HG02885 (cell line): Measurements from ENCODE around the gene SUSD2.
"Not testable (repeated sequence)": the region's sequence is repeated elsewhere in the genome, so short reads cannot be mapped to it uniquely, and the experiment has no call there.

Source experiments
- ATAC-seq: cut with Tn5 transposase; IDR thresholded peaks from one replicate; pipeline ENCODE4 v1.9.1; 2021; ENCODE audit warnings: mild to moderate bottlenecking; ENCODE audit not compliant: unreplicated experiment, poor library complexity

Gene SUSD2

DNA sequence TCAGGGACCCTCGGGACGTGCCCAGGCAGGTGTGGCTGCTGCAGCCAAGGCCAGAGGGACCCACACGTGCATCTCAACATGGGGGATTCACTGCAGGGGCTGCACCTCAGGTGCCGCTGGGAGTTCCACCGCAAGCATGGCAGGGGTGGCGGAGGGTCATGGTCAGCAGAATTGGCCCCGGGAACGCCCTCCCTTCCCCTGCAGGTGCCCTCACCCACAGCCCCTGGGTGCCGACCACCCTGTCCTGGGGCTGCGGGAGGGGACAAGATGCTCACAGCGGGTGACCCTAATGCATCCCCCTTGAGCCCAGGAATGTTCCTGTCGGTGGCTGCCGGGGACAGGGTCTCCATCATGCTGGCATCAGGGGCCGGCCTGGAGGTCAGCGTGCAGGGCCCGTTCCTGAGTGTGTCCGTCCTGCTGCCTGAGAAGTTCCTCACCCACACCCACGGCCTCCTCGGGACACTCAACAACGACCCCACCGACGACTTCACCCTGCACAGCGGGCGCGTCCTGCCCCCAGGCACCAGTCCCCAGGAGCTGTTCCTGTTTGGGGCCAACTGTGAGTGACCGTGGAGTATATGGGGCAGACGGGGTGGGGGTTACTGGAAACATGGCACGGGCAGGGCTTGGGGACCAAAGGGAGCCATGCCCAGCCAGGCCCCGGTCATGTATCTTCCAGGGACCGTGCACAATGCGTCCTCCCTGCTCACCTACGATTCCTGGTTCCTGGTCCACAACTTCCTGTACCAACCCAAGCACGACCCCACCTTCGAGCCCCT is 5.8 kb downstream of the SUSD2 start:
- no peak for ATAC-seq

DNA sequence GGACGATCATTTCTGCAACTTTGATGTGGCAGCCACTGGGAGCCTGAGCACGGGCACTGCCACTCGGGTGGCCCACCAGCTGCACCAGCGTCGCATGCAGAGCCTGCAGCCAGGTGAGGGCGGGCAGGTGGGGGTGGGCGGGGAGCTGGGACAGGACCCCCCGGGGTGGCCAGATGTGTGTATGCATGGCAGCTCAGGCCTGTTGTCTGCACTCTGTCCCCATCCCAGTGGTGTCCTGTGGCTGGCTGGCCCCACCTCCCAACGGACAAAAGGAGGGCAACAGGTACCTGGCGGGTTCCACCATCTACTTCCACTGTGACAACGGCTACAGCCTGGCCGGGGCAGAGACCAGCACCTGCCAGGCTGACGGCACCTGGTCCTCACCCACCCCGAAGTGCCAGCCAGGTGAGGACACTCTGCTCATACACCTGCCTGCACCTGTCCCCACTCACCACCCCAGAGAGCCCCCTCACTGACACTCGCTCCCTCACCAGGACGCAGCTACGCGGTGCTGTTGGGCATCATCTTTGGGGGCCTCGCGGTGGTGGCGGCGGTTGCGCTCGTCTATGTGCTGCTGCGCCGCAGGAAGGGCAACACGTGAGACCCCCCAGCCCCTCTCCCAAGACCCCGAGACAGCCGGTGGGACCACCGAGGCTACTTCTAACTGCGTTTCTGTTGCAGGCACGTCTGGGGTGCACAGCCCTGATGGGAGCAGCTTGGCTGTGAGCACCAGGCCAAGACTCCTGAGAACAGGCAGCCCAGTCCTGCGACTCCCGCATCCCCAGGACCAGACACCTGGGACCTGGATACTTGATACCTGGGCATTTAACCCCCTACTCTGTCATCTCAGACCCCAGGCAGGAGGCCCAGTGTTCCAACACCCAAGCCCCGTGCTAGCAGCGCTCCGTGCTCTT is 6.7 kb downstream of the SUSD2 start:
- ATAC-seq, result no peak

DNA sequence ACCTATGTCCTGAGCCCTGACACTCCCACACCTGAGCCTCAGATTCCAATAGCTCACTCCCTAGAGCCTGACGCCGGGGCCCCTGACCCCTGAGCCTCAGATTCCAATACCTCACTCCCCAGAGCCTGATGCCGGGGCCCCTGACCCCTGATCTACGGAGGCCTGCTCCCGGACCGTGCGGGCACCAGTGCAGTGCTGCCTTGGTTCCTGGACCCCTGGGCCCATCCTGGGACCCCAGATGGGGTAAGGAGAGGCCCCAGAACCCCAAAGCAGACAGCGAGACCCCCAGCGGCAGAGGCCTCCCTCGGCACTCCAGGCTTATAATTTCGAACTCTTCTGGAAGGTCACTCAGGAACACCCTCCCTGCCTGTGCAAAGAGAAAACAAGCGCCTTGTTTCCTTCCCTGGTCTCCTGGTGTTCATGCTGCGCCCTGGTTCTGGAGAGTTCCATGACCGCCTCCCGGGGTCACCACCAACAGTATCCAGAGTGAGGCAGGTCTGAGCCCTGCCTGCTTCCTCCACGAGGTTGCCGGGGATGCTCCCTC is 7.5 kb downstream of the SUSD2 start:
- ATAC-seq, result no peak

DNA sequence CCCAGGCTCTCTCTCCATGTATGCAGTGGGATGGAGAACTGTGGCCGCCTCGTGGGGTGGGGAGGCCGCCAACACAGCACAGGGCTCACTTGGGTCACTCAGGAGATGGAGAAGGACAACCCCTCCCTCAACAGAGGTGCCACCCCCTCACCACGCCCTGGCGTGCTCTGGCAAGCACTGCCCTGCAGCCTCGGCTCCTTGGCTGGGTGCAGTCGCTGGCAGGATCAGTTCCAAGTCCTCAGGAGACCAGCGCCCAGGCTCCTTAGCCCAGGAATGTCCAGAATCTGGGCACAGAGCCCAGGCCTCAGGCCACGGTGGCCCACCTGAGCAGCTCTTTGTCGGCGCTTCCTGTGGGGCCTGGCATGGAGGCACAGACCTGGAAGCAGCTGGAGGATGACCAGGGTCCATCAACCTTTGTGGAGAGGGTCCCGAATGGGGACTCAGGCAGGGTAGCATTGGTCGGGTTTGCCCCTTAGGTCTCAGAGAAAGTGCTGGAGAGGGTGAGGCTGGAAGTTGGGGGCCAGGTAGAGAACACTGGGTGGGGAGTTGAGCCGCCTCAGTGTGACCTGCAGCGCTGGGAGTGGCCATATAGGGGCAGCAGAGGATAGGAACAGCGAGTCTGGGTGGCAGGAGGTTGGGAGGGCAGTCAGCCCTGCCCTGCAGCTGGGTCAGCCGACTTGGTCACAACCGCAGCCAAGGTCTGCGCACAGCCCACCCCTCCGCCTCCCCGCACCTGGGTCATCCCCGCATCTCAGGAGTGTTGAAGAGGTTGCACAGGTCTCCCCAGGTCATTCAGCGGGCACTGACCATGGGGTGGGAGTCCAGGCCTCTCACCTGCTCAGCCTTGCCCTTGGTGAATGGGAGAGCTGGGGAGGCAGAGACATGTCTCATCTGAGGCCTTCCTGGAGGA is 8.2 kb downstream of the SUSD2 start:
- no peak for ATAC-seq

DNA sequence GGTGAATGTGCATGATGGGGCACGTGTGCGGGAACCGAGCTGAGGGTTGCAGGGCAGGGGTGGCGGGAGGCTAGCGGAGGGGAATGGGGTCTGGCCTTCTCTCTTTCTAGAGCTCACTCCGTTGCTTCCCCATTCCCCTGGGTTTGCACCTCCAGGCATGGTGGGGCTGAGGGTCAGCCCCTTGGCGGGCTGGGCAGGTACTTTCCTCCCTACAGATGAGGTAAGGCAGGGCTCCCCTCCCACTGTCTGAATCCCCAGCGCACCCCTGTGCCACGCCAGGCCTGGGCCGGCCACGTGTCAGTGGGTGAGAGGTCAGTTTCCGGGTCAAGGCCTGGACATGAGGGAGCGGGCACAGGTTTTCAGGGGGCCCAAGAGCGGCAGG is 8.9 kb downstream of the SUSD2 start:
- ATAC-seq, result no peak

DNA sequence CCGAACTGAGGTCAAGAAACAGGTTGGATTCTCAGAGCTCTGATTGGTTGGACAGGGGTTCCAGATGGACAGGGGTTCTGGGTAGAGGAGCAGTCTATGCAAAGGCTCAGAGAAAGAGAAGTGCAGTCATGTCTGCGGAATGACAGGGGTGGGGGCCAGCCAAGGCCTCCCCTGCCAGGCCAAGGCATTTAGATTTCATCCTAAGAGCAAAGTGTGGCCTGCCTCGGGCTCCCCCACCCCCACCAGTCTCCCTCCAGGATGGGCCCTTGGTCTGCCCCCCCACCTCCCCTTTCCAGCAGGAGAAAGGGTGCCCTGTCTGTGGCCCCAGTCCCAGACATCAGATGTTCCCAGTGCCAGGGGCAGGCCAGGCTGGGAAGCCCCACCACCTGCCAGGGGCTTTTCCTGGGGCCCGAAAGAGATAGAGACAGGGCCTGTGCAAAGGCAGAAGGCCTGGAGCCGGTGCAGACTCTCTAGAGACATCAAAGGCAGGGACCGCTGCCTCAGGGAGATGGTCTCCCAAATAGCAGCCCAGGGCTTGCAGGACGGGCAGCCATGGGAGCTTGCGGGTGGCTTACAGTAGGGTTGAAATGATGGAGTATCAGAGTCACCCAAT is 9.4 kb downstream of the SUSD2 start:
- ATAC-seq, result no peak

DNA sequence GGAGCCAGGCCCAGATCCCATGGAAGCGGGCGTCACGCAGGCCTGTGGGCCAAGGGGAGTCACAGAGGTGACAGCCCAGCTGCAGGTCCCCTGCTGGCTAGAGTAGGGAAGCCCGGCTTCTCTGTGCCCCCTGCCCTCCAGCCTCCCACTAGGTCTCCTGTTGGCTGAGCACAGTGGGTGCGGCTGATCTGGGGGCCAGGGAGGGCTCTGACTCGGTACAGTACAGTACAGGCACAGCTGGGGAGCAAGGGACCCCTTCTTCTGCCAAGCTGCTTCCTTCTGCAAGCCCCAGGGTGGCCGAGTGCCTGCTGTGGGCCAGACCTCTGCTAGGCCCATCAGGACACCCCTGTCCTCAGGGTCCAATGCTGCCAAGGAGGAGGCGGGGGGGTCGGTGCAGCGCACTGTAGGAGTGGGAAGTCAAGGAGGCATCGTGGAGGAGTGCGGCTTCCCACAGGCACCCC is 10.1 kb downstream of the SUSD2 start:
- ATAC-seq, result no peak

DNA sequence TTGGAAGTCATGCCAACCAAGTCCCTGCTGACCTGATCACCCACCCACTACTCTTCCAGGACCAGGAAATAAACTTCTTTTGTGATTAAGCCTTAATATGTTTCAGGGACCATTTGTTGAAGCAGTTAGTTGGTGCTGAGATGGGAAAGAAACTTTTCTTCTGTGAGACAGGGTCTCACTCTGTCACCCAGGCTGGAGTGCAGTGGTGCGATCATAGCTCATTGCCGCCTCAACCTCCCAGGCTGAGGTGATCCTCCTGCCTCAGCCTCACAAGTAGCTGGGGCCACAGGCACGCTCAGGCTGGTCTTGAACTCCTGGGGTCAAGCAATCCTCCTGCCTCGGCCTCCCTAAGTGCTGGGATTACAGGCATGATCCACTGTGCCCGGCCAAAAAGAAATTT is 10.6 kb downstream of the SUSD2 start:
- no peak for ATAC-seq

DNA sequence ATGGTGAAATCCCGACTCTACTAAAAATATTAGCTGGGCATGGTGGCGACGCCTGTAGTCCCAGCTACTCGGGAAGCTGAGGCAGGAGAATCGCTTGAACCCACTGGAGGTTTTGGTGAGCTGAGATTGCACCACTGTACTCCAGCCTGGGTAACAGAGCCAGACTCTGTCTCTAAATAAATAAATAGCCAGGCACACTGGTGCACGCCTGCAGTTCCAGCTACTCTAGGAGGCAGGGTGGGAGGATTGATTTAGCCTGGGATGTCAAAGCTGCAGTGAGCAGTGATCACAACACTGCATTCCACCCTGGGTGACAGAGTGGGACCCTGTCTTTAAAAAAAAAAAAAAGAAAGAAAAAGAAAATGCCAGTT is 17.4 kb downstream of the SUSD2 start:
- ATAC-seq, result no peak

DNA sequence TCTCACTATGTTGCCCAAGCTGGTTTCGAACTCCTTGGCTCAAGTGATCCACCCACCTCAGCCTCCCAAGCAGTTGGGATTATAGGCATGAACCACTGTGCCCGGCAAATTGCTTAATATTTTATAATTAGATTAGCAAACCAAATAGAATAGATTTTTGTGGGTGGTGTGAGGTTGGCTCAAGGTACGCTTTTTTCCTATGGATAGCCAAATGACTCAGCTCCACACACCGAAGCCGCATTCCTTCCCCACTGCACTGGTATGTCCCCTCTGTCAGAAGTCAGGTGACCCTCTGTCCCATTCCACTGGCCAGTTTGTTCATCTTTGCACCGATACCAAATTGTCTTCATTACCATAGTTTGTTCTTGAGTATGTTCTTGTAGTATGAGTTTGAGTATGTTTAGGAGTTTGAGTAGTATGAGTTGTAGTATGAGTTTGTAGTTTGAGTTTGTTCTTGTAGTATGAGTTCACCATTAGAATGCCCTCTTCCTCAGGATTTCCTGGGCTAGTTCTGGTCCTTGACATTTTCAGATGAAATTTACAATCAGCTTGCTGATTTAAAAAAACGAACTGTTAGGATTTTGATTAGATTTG is 19.4 kb downstream of the SUSD2 start:
- no peak for ATAC-seq

DNA sequence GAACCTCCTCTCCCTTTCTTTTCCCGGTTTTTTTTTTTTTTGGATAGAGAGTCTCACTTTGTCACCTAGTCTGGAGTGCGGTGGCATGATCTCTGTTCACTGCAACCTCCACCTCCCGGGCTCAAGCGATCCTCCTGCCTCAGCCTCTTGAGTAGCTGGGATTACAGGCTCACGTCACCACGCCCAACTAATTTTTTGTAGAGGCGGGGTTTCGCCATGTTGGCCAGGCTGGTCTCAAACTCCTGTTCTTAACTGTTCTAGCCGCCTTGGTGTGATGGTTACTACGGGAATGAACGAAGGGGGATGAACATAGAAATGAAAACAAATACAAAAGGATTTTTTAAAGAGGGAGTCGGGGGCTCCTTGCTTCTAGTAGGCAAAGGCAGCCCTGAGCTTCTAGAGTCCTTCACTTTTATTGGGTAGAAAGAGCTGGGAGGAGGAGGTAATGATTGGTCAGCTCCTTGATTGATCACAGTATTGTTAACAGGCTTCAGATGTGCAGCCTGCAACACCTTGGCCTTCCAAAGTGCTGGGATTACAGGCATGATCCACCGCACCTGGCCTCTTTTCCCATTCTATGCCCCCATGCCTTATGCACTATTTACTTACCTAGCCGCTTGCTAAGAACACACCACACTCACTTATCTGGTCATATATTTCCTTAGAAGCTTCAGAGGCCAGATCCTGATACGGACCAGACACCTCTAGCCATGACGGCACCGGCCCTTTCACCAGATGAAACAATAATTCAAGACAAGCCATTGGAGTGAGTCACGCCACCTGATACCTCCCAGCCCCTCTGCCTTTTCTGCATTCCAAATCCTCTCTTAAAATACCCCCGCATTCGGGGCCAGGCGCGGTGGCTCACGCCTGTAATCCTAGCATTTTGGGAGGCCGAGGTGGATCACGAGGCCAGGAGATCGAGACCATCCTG is 20.7 kb downstream of the SUSD2 start:
- ATAC-seq, result no peak

DNA sequence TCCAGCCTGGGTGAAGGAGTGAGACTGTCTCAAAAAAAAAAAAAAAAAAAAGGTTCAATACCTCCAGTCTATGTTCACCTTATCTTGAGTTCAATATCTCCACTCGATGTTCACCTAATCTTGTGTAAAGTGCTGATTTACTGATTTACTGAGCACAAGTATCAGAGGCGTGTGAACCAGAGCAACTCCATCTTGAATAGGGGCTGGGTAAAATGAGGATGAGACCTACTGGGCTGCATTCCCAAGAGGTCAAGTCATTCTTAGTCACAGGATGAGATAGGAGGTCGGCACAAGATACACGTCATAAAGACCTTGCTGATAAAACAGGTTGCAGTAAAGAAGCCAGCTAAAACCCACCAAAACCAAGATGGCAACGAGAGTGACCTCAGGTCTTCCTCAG is 22.6 kb downstream of the SUSD2 start:
- ATAC-seq, result not testable (repeated sequence)

DNA sequence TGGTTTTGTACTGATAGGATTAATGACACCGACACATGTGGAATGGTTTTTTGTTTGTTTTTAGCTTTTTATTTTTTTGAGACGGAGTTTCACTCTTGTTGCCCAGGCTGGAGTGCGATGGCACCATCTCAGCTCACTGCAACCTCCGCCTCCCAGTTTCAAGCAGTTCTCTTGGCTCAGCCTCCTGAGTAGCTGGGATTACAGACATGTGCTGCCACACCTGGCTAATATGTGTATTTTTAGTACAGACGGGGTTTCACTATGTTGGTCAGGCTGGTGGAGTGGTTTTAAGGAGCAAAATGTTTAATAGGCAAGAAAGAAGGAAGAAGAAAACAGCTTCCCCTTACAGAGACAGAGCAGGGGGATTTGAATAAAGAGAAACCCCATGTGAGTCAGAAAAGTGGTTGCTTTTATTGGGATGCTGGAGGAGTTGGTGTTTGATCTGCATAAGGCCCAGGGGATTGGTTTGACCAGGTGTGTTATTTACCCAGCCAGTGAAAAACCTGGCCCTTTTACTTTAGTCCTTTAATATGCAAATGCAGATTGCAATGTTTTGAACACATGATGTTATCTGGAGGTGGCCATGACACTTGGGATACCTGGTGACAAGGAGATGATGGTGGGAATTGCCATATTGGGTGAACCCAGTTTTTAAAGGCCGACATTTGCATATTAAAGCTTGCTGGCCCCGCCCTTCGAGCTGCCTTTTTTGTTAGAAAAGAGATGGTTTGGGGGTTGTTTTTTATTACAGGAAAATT is 24.3 kb downstream of the SUSD2 start:
- ATAC-seq, result no peak

DNA sequence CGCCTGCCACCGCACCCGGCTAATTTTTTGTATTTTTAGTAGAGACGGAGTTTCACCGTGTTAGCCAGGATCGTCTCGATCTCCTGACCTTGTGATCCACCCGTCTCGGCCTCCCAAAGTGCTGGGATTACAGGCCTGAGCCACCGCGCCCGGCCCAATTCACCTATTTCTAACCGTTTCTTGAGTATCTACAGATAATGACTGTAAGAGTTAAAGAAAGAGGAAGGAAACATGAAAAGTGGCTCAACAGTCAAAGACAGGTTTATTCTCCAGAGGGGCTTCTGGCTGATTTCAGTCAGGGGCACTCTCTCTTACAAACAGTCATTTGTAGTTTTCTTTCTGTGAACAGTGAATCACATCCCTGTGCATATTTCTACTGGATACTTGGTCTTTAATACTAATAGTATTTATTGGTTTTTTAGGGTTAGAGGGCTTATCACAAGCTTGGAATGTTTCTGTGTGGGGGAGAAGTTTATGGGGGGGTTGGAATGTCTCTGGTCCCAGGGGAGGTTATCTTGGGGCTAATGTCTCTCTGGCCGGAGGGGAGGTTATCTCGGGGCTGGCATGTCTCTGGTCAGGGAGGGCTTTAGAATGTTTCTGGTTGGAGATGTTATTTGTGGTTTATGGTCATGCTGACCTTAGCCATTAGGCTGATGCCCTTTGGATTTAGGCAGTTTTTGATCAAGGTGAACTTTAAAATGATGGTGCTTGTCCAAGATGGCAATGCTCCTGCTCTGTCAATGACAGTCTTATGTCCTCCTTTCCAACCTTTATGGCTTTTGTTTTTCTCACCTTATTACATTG is 25.4 kb downstream of the SUSD2 start:
- not testable (repeated sequence) for ATAC-seq

DNA sequence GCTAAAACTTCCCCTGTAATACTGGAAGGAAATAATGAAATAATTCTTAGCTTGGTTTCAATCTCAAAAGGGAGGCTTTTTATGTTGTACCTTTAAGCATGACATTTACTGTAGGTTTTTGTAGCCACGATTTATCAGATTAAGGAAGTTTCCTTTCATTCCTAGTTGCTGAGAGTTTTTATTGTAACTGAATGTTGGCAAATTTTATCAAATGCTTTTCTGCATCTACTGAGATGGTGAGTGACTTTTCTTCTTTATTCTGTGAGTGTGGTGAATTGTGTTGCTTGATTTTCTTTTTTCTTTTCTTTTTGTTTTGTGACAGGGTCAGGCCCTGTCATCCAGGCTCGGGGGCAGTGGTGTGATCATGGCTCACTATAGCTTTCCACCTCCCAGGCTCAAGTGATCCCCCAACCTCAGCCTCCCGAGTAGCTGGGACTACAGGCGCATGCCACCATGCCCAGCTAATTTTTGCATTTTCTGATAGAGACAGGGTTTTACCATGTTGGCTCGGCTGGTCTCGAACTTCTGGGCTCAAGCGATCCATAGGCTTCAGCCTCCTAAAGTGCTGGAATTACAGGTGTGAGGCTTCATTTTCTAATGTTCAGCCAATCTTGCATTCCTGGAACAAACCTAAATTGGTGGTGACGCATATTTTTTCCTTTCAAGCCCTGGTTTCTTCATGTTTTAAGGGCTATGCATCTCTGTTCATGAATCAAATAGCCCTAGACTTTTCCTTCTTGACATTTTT is 26.2 kb downstream of the SUSD2 start:
- ATAC-seq, result no peak
